ENCODE data around the gene ITGA1.

ITGA1 gene

DNA sequence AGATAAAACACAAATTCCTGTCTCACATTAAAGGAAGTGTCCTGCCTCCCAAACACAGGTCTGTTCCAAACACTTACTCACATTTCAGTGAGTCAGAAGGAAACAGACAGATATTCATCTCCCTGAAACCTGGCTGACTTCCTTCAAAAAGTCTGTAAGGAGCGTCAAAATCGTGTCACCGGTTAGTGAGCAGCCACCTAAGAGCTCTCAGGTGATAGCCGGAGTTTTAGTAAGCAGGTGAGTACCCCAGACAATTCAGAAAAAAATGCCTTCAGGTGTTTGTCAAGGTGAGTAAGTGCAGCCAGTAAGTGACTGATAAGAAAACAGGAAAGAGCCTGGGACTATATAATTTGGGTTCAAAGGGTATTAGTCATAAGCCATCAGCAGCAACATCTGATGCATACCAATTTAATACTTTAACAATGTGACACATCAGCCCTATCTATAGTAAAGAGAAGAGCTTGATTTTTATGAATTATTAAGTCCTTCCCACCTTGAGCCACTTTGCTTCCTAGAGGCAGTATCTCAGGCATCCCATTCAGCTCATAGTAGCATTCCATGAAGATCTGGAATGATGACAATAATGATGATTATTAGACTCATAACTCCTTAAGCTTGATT is 200.1 kb downstream of the ITGA1 start:
- FAIRE-seq (no peak), DNase-seq (ENCODE audit: insufficient read length) (no peak)
- TF ChIP-seq POLR2AphosphoS5 (IDR thresholded peaks at IDR 0.05; ENCODE audit: low read depth, low read length) (no peak), POLR2A (IDR thresholded peaks at IDR 0.05; ENCODE audit: low read depth, low read length) (no peak), TAF1 (IDR thresholded peaks at IDR 0.05; ENCODE audit: borderline replicate concordance, low read depth, low read length) (no peak)

DNA sequence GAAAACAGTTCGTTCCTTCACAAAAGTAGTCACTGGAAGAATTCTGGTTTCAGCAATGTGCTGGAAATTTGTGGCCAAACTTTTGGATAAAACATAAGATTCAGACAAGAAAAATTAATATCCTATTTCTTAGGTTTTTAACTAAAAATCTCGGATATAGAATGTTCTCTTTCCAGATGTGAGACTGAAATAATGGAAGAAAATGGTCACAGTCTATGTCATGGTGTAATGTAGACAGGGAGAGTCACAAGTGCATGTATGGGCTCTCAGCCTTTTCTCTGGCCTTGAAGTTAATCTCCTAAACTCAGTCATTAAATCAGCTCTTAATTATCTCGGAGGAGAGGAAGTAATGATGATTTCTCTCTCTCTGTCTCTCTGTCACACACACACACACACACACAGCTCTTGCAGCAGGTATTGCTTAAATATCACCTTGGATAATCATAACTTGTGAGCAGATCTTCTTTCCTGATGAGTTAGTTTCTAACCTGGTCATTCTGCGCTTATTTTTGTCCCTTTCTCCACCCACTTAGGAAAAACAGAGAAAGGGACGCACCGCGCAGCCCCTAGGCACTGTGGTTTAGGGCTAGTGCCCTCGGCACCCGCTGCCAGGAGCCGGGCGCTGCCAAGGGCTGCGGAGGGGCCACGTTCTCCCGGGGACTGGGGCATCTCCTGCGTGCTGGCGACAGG is 200.8 kb downstream of the ITGA1 start:
- no peak for TF ChIP-seq POLR2AphosphoS5 (IDR thresholded peaks at IDR 0.05; ENCODE audit: low read depth, low read length)
- no peak for TF ChIP-seq POLR2A (IDR thresholded peaks at IDR 0.05; ENCODE audit: low read depth, low read length)
- TF ChIP-seq TAF1 (IDR thresholded peaks at IDR 0.05; ENCODE audit: borderline replicate concordance, low read depth, low read length): no peak
- no peak for DNase-seq (ENCODE audit: insufficient read length)
- FAIRE-seq: no peak

DNA sequence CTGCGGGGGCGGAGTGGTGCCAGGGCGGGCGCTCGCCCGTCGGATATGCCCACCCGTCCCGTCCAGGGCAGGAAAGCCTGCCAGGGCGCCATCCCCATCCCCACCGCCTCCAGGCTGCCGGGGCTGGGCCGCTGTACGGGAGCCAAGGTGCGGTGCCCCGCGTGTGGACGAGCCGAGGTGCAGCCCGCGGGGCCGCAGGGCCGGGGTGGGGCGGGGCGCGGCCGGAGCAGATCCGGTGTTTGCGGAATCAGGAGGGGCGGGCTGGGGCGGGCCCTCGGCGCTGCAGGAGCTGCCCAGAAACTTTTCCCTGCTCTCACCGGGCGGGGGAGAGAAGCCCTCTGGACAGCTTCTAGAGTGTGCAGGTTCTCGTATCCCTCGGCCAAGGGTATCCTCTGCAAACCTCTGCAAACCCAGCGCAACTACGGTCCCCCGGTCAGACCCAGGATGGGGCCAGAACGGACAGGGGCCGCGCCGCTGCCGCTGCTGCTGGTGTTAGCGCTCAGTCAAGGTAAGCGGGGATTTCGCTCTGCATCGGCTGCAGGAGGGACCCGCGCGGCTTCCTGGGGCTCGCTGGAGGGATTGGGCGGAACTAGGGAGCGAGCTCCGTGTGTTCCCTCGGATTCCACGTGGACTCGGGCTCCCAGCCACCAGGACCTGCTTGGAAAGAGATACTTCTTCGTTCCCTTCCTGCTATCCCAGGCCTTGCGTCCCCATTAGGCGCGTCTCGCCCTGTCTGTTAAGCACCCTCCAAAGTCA is 201.5 kb downstream of the ITGA1 start, which contains the start of gene ITGA2:
ITGA2 (plus strand) TSS at position 328 of the 756 bp plus-strand sequence; CDS start at position 445, 117 bp downstream.
- peak; percentile 19 for DNase-seq (ENCODE audit: insufficient read length)
- FAIRE-seq: no peak
- no peak for TF ChIP-seq POLR2AphosphoS5 (IDR thresholded peaks at IDR 0.05; ENCODE audit: low read depth, low read length)
- TF ChIP-seq TAF1 (IDR thresholded peaks at IDR 0.05; ENCODE audit: borderline replicate concordance, low read depth, low read length): no peak
- no peak for TF ChIP-seq POLR2A (IDR thresholded peaks at IDR 0.05; ENCODE audit: low read depth, low read length)

DNA sequence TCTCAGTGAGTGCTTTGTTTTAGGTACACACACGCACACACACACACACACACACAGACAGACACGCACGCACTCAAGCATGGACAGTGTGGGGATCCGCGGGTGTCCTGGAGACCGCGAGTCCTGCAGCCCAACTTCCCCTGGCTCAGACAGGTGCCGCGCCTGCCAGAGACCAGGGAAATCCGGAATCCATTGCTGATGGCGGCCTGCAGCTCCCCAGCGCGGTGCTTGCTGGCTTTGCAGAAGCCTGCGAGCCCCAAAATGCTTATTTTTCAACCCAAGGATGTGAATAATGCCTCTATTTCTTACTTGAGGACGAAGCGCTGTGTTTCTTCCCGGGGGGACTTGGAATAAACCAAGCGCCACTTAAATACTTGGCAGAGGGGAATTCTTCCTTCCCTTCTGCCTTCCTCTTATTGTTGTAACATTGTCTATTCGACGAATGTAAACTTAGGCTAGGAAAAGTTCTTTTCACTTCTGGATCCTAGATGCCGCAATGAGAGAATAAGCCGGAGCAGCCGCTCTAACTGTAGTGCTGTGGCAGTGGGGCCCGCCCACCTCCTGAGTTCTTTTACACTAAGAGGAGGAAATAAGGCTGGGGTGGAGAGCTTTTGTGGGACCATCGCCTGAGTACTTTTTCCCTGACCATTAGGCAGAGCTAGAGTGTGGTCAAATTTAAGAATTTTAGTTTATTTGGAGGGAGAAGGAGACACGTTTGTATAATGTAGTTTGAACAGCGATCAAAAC is 202.2 kb downstream of the ITGA1 start:
- DNase-seq (ENCODE audit: insufficient read length) (no peak), FAIRE-seq (no peak)
- TF ChIP-seq POLR2AphosphoS5 (IDR thresholded peaks at IDR 0.05; ENCODE audit: low read depth, low read length) (no peak), POLR2A (IDR thresholded peaks at IDR 0.05; ENCODE audit: low read depth, low read length) (no peak), TAF1 (IDR thresholded peaks at IDR 0.05; ENCODE audit: borderline replicate concordance, low read depth, low read length) (no peak)

DNA sequence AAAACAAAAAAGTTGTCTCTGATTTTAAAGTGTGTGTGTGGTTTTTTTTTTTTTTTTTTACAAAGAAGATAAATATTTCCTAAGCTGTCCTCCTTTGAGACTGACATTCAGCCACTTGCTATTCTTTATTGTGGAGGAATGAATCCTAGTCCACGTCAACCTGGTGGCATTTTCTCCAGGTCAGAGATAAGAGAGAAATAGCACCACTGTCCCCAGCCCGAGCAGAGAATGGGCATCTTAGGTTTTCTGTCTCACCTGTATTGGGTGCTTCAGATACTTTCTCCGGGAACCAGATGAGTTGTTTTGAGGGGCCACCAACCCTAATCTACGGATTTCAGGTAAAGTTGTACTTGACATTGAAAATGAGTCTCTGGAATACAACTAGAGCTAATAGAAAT is 202.8 kb downstream of the ITGA1 start:
- DNase-seq (ENCODE audit: insufficient read length) (no peak), FAIRE-seq (no peak)
- TF ChIP-seq TAF1 (IDR thresholded peaks at IDR 0.05; ENCODE audit: borderline replicate concordance, low read depth, low read length) (no peak), POLR2A (IDR thresholded peaks at IDR 0.05; ENCODE audit: low read depth, low read length) (no peak), POLR2AphosphoS5 (IDR thresholded peaks at IDR 0.05; ENCODE audit: low read depth, low read length) (no peak)

DNA sequence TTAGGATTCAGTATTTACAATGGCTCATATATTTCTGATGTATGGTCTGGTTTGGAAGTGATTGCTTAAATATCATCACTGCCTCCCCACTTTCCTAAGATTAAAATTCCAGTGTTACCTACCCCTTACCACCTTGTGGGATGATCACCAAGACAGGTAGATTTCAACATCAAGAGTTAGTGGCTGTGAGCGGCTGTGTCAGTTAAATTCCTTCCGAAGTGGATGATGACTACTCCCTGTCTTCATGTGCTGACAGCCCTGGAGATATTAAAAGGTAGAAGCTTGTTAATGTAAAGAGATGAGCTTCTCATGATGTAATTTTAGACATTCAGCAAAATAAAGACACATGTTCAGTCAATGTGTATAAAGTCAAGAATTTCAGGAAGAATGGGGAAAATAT is 205.7 kb downstream of the ITGA1 start:
- no peak for FAIRE-seq
- TF ChIP-seq TAF1 (IDR thresholded peaks at IDR 0.05; ENCODE audit: borderline replicate concordance, low read depth, low read length) (no peak), POLR2A (IDR thresholded peaks at IDR 0.05; ENCODE audit: low read depth, low read length) (no peak), POLR2AphosphoS5 (IDR thresholded peaks at IDR 0.05; ENCODE audit: low read depth, low read length) (no peak)
- DNase-seq (ENCODE audit: insufficient read length): no peak

DNA sequence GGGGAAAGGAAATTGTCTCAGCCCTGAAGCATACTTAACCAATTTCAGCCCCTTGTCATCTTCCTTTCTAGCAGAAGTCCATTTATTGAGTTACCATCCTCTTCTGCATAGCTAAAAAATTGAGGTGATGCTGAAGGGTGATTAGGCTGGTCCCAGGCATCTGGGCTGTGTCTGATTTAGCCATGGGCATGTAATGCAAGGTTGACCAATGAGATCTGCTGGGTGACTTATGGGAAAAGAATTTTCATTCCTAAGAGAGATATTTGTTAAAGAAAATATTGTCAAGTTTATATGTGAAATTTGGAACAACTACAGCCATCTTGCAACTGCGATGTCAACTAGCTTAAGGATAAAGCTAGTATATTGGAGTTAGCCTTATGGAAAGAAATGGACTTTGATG is 206.6 kb downstream of the ITGA1 start:
- TF ChIP-seq POLR2AphosphoS5 (IDR thresholded peaks at IDR 0.05; ENCODE audit: low read depth, low read length): no peak
- no peak for TF ChIP-seq TAF1 (IDR thresholded peaks at IDR 0.05; ENCODE audit: borderline replicate concordance, low read depth, low read length)
- TF ChIP-seq POLR2A (IDR thresholded peaks at IDR 0.05; ENCODE audit: low read depth, low read length): no peak
- FAIRE-seq (no peak), DNase-seq (ENCODE audit: insufficient read length) (no peak)

DNA sequence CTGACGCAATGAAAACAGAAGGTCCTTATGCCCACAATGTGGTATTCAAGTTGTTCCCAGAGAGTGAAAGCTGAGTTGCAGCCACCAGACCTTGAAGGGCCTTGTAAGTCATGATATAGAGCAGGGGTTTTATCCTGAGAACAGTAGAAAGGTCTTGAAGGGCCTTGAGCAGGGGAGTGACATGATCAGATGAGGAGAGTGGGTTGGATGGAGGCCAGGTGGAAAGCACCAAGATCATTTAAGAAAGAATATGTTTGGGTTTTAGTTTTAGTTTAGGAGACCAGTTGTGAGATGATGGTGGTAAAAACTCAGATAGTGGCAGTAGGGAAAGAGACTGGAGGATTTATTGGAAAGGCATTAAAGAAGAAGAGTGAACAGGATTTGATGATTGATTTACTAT is 207.4 kb downstream of the ITGA1 start:
- FAIRE-seq (no peak), DNase-seq (ENCODE audit: insufficient read length) (no peak)
- TF ChIP-seq POLR2AphosphoS5 (IDR thresholded peaks at IDR 0.05; ENCODE audit: low read depth, low read length) (no peak), TAF1 (IDR thresholded peaks at IDR 0.05; ENCODE audit: borderline replicate concordance, low read depth, low read length) (no peak), POLR2A (IDR thresholded peaks at IDR 0.05; ENCODE audit: low read depth, low read length) (no peak)

DNA sequence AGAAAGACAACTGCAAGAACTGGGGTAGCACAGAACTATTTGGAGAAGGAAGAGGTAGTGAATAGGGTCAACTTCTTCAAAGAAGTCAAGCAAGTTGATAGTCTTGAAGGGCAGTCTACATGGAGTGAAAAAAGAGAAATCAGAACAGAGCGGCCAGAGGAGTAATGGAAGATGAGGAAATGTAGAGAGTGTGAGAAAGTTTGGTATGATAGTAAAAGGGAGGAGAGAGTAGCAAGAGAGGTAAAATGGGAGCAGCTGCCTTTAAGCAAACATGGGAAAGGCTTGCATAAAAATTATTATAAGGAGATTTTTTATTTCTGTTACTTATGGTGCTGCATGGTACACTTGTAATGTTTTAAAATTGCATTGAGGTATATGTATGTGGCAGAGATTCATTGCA is 208.2 kb downstream of the ITGA1 start:
- FAIRE-seq (no peak), DNase-seq (ENCODE audit: insufficient read length) (no peak)
- TF ChIP-seq TAF1 (IDR thresholded peaks at IDR 0.05; ENCODE audit: borderline replicate concordance, low read depth, low read length): no peak
- no peak for TF ChIP-seq POLR2AphosphoS5 (IDR thresholded peaks at IDR 0.05; ENCODE audit: low read depth, low read length)

DNA sequence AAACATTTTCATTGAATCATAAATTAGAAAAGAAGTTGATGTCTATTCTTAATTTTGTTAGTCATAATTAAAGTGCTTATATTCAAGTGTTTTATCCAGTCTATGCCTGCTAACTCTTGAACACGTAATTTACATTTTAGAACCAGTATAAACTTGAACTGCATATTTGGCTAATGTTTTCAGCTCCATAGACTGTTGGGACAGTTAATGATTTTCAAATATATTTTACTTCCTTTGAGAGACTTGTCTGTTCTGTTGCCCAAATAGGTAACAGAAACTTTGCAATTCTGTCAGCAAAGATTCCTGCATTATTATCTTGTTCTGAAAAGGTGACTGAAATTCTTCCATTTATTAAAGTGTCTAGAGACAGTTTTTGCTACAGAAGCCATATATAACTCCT is 209.3 kb downstream of the ITGA1 start:
- no peak for TF ChIP-seq POLR2A (IDR thresholded peaks at IDR 0.05; ENCODE audit: low read depth, low read length)
- no peak for TF ChIP-seq TAF1 (IDR thresholded peaks at IDR 0.05; ENCODE audit: borderline replicate concordance, low read depth, low read length)
- no peak for TF ChIP-seq POLR2AphosphoS5 (IDR thresholded peaks at IDR 0.05; ENCODE audit: low read depth, low read length)
- DNase-seq (ENCODE audit: insufficient read length) (no peak), FAIRE-seq (no peak)

DNA sequence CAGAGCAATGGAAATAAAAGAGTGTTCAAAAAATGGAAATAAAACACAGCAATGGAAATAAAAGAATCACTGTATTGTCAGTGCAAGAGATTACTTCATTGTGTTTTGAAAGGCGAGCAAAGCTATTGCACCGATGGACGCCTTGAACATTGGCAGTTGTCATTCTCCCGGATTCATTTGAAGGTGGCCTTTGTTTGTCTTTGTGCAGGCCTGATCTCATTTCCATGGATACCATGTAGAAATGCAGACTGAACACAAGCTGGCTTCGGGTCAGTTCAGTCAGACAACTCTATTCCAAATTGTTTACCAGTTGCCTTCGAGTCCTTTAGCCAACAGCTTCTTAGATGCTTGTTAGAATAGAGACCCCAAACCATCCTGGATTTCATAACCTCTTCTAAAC is 209.7 kb downstream of the ITGA1 start:
- DNase-seq (ENCODE audit: insufficient read length): no peak
- TF ChIP-seq POLR2A (IDR thresholded peaks at IDR 0.05; ENCODE audit: low read depth, low read length) (no peak), TAF1 (IDR thresholded peaks at IDR 0.05; ENCODE audit: borderline replicate concordance, low read depth, low read length) (no peak), POLR2AphosphoS5 (IDR thresholded peaks at IDR 0.05; ENCODE audit: low read depth, low read length) (no peak)
- no peak for FAIRE-seq
